Breast epithelium (tissue), 4 donors: Measurements from ENCODE around the gene MPC2. TPM values are rescaled to one million over a fixed set of nuclear protein-coding genes. Genes with fewer than 3 reads are reported as not detected.

ENCODE experiments used
- DNase-seq, 2 donors: peaks; one replicate each; pipeline ENCODE4 v3.0.0-alpha.2; 2019; ENCODE audit warnings: low spot score in 2 of 2
- H3K27ac ChIP-seq, 2 donors: fragments of 200-600 bp; sonication (generic) in 1 of 2; one replicate each; pipeline ENCODE4 v1.5.1; 2016 to 2019; ENCODE audit warnings: mild to moderate bottlenecking in 1 of 2
- H3K27me3 ChIP-seq, 2 donors: fragments of 200-600 bp; sonication (generic) in 1 of 2; one replicate each; pipeline versions ENCODE4 v1.5.1 to v1.6.0; 2017 to 2019; ENCODE audit warnings: control low read depth in 1 of 2, mild to moderate bottlenecking in 1 of 2
- H3K36me3 ChIP-seq: fragments of 200-600 bp; one replicate; pipeline ENCODE4 v1.5.1; 2019
- H3K4me1 ChIP-seq, 2 donors: fragments of 200-600 bp; sonication (generic); one replicate each; pipeline ENCODE4 v1.5.1; 2016 to 2019; ENCODE audit warnings: control low read depth in 1 of 2
- H3K4me3 ChIP-seq, 3 donors: fragments of 200-600 bp; sonication (generic); 1 replicate in 2 of 3; 2 replicates in 1 of 3; pipeline ENCODE4 v1.5.1; 2016 to 2019; ENCODE audit warnings: mild to moderate bottlenecking in 3 of 3, moderate library complexity in 2 of 3
- H3K9me3 ChIP-seq, 2 donors: fragments of 200-600 bp; sonication (generic) in 1 of 2; one replicate each; pipeline ENCODE4 v1.5.1; 2016 to 2019; ENCODE audit warnings: control low read depth in 1 of 2
- CTCF ChIP-seq, 3 donors: fragments of 450-650 bp; IDR thresholded peaks; one replicate each; pipeline ENCODE4 v1.5.1; 2016 to 2017; ENCODE audit warnings: antibody characterized with exemption in 3 of 3, mild to moderate bottlenecking in 3 of 3, moderate library complexity in 3 of 3
- POLR2A ChIP-seq: fragments of 450-650 bp; IDR thresholded peaks from one replicate; pipeline ENCODE4 v1.6.1; 2016; ENCODE audit warnings: antibody characterized with exemption, mild to moderate bottlenecking, moderate library complexity
- POLR2AphosphoS5 ChIP-seq, 3 donors: sonication (generic); formaldehyde crosslinking; IDR thresholded peaks; one replicate each; pipeline ENCODE4 v1.6.1; 2017; ENCODE audit warnings: antibody characterized with exemption in 3 of 3
- intact Hi-C: fragments of 100-400 bp; cut with DNase I; formaldehyde crosslinking; loops from one replicate; pipeline ENCODE4 v1.15.1; 2023; ENCODE audit warnings: low total_unique reads
- total RNA-seq, 3 donors: library from RNA; depleted of rRNA; stranded (reverse); fragments of >200 nt; gene quantifications; one replicate each; pipeline ENCODE4 v1.1.0, GENCODE V29; 2016

Gene MPC2
- total RNA-seq, 3 donors from 2014 or later: 28.8 to 37.0 (median 29.8) TPM

GRCh38 chr1:167913895-167914496 is 22.9 kb downstream of the MPC2 start, which contains the start of gene ADCY10:
Gene ADCY10 (minus strand): TSS chr1:167914134. CDS start chr1:167905140, 8,994 bp downstream.
- DNase-seq: no peak
- Histone ChIP-seq H3K27me3 (no peaks in the 10 kb centered on the region), H3K4me3 (no peak within 1 kb of the TSS), H3K9me3 (no peaks in the 10 kb centered on the region), H3K4me1 (peaks cover 0 to 3% of the 10 kb centered on the region in 2 donors), H3K27ac (no peak within 1 kb of the TSS), H3K36me3 (no peaks in the 10 kb centered on the region)
- no peak for TF ChIP-seq POLR2AphosphoS5 (IDR thresholded peaks at IDR 0.05)
- TF ChIP-seq POLR2A: no peak
- no peak for TF ChIP-seq CTCF (IDR thresholded peaks at IDR 0.05)
- intact Hi-C loops: no loop called here

GRCh38 chr1:167912294-167912693 is 24.6 kb downstream of the MPC2 start:
- Histone ChIP-seq H3K4me3 (no peak overlapping the region), H3K27me3 (no peaks in the 10 kb centered on the region), H3K27ac (no peak overlapping the region), H3K36me3 (no peaks in the 10 kb centered on the region), H3K9me3 (no peaks in the 10 kb centered on the region), H3K4me1 (peaks cover 0 to 3% of the 10 kb centered on the region in 2 donors)
- no peak for TF ChIP-seq POLR2A
- no peak for TF ChIP-seq POLR2AphosphoS5 (IDR thresholded peaks at IDR 0.05)
- no peak for TF ChIP-seq CTCF (IDR thresholded peaks at IDR 0.05)
- DNase-seq: no peak
- intact Hi-C loops: no loop called here

- Histone ChIP-seq H3K27me3 (no peaks in the 10 kb centered on the region), H3K4me1 (peaks cover 0 to 3% of the 10 kb centered on the region in 2 donors), H3K36me3 (no peaks in the 10 kb centered on the region), H3K4me3 (peak overlapping the region in 1 of 3 donors; percentile 17), H3K9me3 (no peaks in the 10 kb centered on the region), H3K27ac (peak overlapping the region in 1 of 2 donors; percentile 52)
- TF ChIP-seq CTCF (IDR thresholded peaks at IDR 0.05) (no peak), POLR2AphosphoS5 (IDR thresholded peaks at IDR 0.05) (no peak), POLR2A (no peak)
- intact Hi-C loops: no loop called here
- DNase-seq: no peak
Observed at GRCh38 chr1:167911413-167911812, 25.5 kb downstream of the MPC2 start.

- Histone ChIP-seq H3K36me3 (no peaks in the 10 kb centered on the region), H3K9me3 (no peaks in the 10 kb centered on the region), H3K4me3 (no peak overlapping the region), H3K27me3 (no peaks in the 10 kb centered on the region), H3K27ac (no peak overlapping the region), H3K4me1 (peaks cover 0 to 3% of the 10 kb centered on the region in 2 donors)
- intact Hi-C loops: no loop called here
- DNase-seq: no peak
- no peak for TF ChIP-seq POLR2AphosphoS5 (IDR thresholded peaks at IDR 0.05)
- TF ChIP-seq POLR2A: no peak
- TF ChIP-seq CTCF (IDR thresholded peaks at IDR 0.05): no peak
Observed at GRCh38 chr1:167910530-167910929, 26.3 kb downstream of the MPC2 start.

GRCh38 chr1:167909691-167910180 is 27.1 kb downstream of the MPC2 start:
- Histone ChIP-seq H3K27ac (no peak overlapping the region), H3K27me3 (no peaks in the 10 kb centered on the region), H3K4me3 (no peak overlapping the region), H3K9me3 (no peaks in the 10 kb centered on the region), H3K36me3 (no peaks in the 10 kb centered on the region), H3K4me1 (peaks cover 0 to 3% of the 10 kb centered on the region in 2 donors)
- TF ChIP-seq POLR2AphosphoS5 (IDR thresholded peaks at IDR 0.05) (no peak), CTCF (IDR thresholded peaks at IDR 0.05) (no peak), POLR2A (no peak)
- intact Hi-C loops: no loop called here
- DNase-seq: no peak
